Cardiac muscle cell (in vitro differentiated cells and primary cell): ENCODE measurements around the gene CRK. TPM values are rescaled to one million over a fixed set of nuclear protein-coding genes. Genes with fewer than 3 reads are reported as not detected.

Source experiments
- DNase-seq, 2 donors: peaks; one replicate each; pipeline versions ENCODE4 v3.0.0 to v3.0.0-alpha.2; 2010 to 2017; ENCODE audit warnings: low read depth in 1 of 2, low spot score in 1 of 2
- H3K27ac ChIP-seq: fragments of 200-600 bp; sonication (generic); 2 replicates; pipeline ENCODE4 v1.5.1; 2016
- H3K27me3 ChIP-seq: fragments of 200-600 bp; sonication (generic); 2 replicates; pipeline ENCODE4 v1.6.0; 2016; ENCODE audit warnings: control low read depth
- H3K36me3 ChIP-seq: fragments of 200-600 bp; sonication (generic); 2 replicates; pipeline ENCODE4 v1.5.1; 2016; ENCODE audit warnings: control low read depth
- H3K4me1 ChIP-seq: fragments of 200-600 bp; sonication (generic); 2 replicates; pipeline ENCODE4 v1.8.1; 2017; ENCODE audit warnings: low read depth, mild to moderate bottlenecking, mixed run types
- H3K4me3 ChIP-seq: fragments of 200-600 bp; sonication (generic); 2 replicates; pipeline ENCODE4 v1.5.1; 2016; ENCODE audit warnings: mild to moderate bottlenecking
- H3K9me3 ChIP-seq: fragments of 200-600 bp; sonication (generic); 2 replicates; pipeline ENCODE4 v1.5.1; 2017; ENCODE audit warnings: low read depth, mild to moderate bottlenecking, control low read depth
- CTCF ChIP-seq: IDR thresholded peaks from 2 replicates; pipeline ENCODE4 v1.5.1; 2012; ENCODE audit warnings: low read depth, mild to moderate bottlenecking, low read length
- polyA plus RNA-seq: library from polyadenylated mRNA; unstranded; fragments of >200 nt; fragmentation: Nextera tagmentation; extraction: Ambion mirVana; gene quantifications from 2 replicates; pipeline ENCODE4 v1.2.1, GENCODE V29; 2016
- total RNA-seq: library from RNA; depleted of rRNA; stranded (reverse); fragments of >200 nt; gene quantifications from 2 replicates; pipeline ENCODE4 v1.2.3, GENCODE V29; 2016

CRK gene
- total and polyA plus RNA-seq, 2 experiments from 2014 or later, result 25.0 to 33.1 TPM

- no peak for TF ChIP-seq CTCF
- Histone ChIP-seq H3K4me3 (no peak overlapping the region), H3K27ac (peak overlapping the region; percentile 42), H3K27me3 (no peaks in the 10 kb centered on the region), H3K36me3 (no peaks in the 10 kb centered on the region), H3K9me3 (no peaks in the 10 kb centered on the region), H3K4me1 (peaks cover 30% of the 10 kb centered on the region)
- no peak for DNase-seq
Measured at GRCh38 chr17:1374431-1375177, 81.4 kb downstream of the CRK start.

GRCh38 chr17:1373707-1374237, 82.3 kb downstream of the CRK start:
- Histone ChIP-seq H3K4me1 (peaks cover 22% of the 10 kb centered on the region), H3K36me3 (no peaks in the 10 kb centered on the region), H3K4me3 (no peak overlapping the region), H3K27me3 (no peaks in the 10 kb centered on the region), H3K9me3 (no peaks in the 10 kb centered on the region), H3K27ac (peak overlapping the region; percentile 22)
- no peak for TF ChIP-seq CTCF
- DNase-seq, result no peak

GRCh38 chr17:1372618-1373017, 83.4 kb downstream of the CRK start:
- TF ChIP-seq CTCF, result no peak
- H3K4me1 ChIP-seq, result peaks cover 22% of the 10 kb centered on the region

GRCh38 chr17:1371893-1372590, 84.0 kb downstream of the CRK start:
- H3K27ac ChIP-seq, result no peak overlapping the region
- H3K36me3 ChIP-seq, result no peaks in the 10 kb centered on the region
- no peak for DNase-seq
- H3K4me1 ChIP-seq, result peaks cover 22% of the 10 kb centered on the region
- no peak for TF ChIP-seq CTCF
- H3K9me3 ChIP-seq, result no peaks in the 10 kb centered on the region
- H3K4me3 ChIP-seq, result no peak overlapping the region
- no peaks in the 10 kb centered on the region for H3K27me3 ChIP-seq

More at GRCh38 chr17:1372618-1373017, 83.4 kb downstream of the CRK start:
- Histone ChIP-seq H3K36me3 (no peaks in the 10 kb centered on the region), H3K27me3 (no peaks in the 10 kb centered on the region), H3K9me3 (no peaks in the 10 kb centered on the region), H3K27ac (no peak overlapping the region), H3K4me3 (no peak overlapping the region)
- DNase-seq, result no peak

Other genes with a start within 250 kb of the CRK start
- gene BHLHA9, start 185.8 kb downstream of the CRK start, total RNA-seq, result 0.39 and 0.92 TPM in 2 replicates
- not detected in 2 replicates for gene BHLHA9, start 185.8 kb downstream of the CRK start, polyA plus RNA-seq
- not detected in 2 replicates for gene TRARG1, start 176.6 kb downstream of the CRK start, total RNA-seq
- not detected in 2 replicates for gene TRARG1, start 176.6 kb downstream of the CRK start, polyA plus RNA-seq
- 1,409 and 2,297 TPM in 2 replicates for gene YWHAE, start 56.0 kb downstream of the CRK start, total RNA-seq
- gene YWHAE, start 56.0 kb downstream of the CRK start, polyA plus RNA-seq, result 658 and 685 TPM in 2 replicates
- gene MYO1C, start 36.5 kb upstream of the CRK start, total RNA-seq, result 43.7 and 63.9 TPM in 2 replicates
- 34.1 and 58.4 TPM in 2 replicates for gene MYO1C, start 36.5 kb upstream of the CRK start, polyA plus RNA-seq
- 22.5 and 24.6 TPM in 2 replicates for gene INPP5K, start 60.4 kb upstream of the CRK start, total RNA-seq
- gene INPP5K, start 60.4 kb upstream of the CRK start, polyA plus RNA-seq, result 13.8 and 18.1 TPM in 2 replicates
- gene PITPNA, start 106.6 kb upstream of the CRK start, total RNA-seq, result 33.1 and 33.6 TPM in 2 replicates
- gene PITPNA, start 106.6 kb upstream of the CRK start, polyA plus RNA-seq, result 68.0 and 75.4 TPM in 2 replicates
- gene SLC43A2, start 172.6 kb upstream of the CRK start, total RNA-seq, result 3.0 and 5.3 TPM in 2 replicates
- gene SLC43A2, start 172.6 kb upstream of the CRK start, polyA plus RNA-seq, result 2.5 and 4.7 TPM in 2 replicates
- gene SCARF1, start 189.5 kb upstream of the CRK start, total RNA-seq, result 7.6 and 9.8 TPM in 2 replicates
- gene SCARF1, start 189.5 kb upstream of the CRK start, polyA plus RNA-seq, result 1.8 and 3.2 TPM in 2 replicates
- gene RILP, start 193.6 kb upstream of the CRK start, total RNA-seq, result 63.0 and 79.4 TPM in 2 replicates
- gene RILP, start 193.6 kb upstream of the CRK start, polyA plus RNA-seq, result 31.7 and 38.9 TPM in 2 replicates
- gene PRPF8, start 228.6 kb upstream of the CRK start, total RNA-seq, result 118 and 137 TPM in 2 replicates
- gene PRPF8, start 228.6 kb upstream of the CRK start, polyA plus RNA-seq, result 170 and 182 TPM in 2 replicates